Activated CD4-positive, alpha-beta T cell treated with anti-CD3 and anti-CD28 coated beads, Interleukin-2, amount 50 U/mL, for 4 hours (primary cell): Measurements from ENCODE around the gene GCH1.
"Not testable (repeated sequence)": the region's sequence is repeated elsewhere in the genome, so short reads cannot be mapped to it uniquely, and the experiment has no call there.

Source experiments
- DNase-seq, 2 experiments: peaks; one replicate each; pipeline ENCODE4 v3.0.0-alpha.2; 2020

The GCH1 gene

DNA sequence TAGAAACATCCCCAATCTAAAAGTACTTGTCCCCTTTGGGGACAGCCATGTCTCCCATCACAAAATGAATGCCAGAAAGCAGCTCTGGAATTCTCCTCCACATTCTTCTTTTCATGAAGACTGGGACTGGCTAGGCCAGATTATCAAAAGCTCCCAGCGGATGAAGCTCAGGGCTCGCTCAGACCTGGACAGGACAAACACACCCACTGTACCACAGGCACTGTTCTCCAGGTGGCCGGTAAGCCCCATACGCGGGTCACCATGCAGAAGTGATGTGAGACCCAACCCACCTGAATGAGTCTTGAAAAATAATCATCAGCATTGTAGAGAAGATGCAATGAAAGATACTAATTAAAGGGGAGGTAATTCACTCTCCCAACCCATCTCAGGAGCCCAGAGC lies 85.1 kb downstream of the GCH1 start:
- DNase-seq, result no peak

DNA sequence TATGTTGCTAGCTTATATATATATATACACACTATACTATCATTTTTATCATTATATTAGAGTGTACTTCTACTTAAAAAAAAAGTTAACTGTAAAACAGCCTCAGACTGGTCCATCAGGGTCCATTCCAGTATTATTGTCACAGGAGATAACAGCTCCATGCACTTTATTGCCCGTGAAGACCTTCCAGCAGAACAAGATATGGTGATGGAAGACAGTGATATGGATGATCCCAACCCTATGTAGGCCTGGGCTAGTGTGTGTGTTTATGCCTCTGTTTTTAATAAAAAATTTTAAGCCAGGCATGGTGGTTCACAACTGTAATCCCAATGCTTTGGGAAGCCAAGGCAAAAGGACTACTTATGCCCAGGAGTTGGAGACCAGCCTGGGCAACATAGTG lies 86.2 kb downstream of the GCH1 start:
- DNase-seq, result no peak

DNA sequence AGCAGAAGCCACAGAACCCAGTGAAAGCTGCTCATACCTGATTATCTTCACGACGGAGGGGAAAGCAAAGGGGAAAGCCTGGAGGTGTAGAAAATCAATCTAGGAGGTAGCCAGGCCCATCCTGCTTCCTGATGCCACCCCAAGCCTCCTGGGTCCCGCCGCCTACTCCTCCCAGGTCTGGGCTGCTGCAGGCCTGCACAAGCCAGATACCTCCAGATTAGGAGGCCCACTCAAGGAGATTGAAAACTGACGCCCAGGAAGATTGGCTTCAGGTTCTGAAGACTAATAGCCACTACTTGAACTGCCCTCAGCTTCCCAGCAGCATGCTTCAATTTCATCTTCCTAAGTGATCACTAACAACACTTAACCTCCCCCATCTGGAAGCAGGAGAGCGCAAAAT lies 87.1 kb downstream of the GCH1 start:
- DNase-seq, result no peak

DNA sequence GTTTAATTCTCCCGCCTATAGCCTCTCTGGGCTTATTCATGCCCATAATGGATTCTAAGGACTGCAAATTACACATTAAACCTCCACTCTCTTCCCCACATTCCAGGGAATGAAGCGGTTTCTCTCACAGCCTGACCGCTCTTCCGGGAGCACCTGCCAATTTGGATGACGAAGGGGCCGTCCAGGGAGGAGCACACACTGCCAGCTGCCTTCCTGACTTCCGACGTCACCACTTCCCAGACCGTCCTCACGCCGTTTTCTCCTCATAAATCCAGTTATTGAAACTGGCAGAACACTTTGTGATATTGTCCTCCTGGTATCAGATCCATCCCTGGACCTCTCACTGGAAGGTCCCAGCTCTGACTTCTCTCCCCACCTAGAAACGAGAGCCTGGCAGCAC lies 87.6 kb downstream of the GCH1 start:
- DNase-seq, result no peak

DNA sequence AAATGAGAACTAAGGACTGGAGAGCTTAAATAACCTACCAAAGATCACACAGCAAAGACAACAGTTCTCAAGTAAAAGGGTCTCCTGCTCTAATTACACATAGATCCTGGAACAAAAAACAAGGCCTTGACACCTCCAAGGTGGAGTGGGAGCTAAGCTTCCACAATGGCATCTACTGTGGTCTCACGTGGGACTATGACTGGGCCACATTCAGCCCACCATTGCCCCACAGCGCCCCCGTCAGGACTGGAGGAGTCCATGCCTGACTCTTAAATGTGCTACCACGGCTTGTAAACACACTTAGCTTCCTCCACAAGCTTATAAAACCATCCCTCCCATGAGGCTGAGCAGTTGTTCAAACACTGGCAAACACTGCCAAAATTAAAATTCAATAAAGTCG lies 88.5 kb downstream of the GCH1 start:
- DNase-seq, result no peak

DNA sequence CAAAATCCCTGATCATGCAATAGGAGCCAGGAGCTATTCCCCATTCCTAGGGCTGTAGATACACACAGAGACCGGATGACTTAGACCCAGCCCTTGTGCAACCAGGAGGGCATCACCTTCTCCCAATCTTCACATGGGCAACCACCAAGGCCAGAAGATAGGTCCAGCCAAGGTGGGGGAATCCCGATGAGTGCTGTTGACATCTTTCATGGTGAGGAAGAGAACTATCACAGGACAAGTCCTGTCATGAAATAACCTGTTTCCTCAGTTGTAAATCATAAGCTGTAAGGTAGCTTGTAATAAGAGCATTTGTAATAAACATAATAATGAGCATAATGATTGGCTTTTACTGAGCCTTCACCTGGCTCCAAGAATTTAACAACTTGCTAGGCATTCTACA lies 89.5 kb downstream of the GCH1 start:
- no peak for DNase-seq

DNA sequence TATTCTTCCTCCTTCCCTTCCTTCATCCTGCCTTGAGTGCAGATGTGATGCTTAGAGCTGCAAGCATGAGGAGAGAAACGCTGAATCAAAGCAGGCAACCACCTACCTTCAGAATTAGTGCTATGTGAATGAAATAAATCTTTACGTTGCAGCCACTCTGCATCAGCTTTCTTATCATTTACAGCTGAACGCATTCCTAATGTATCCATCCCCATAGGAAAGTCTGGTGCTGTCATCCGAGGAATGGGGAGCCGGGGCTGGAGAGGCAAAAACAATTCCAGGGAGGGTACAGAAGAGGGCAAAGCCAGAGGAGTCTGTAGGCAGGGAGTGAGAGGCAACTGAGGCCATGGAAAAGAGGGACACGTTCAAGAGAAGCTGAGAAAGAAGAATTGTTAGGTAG lies 90.0 kb downstream of the GCH1 start:
- DNase-seq, result no peak

DNA sequence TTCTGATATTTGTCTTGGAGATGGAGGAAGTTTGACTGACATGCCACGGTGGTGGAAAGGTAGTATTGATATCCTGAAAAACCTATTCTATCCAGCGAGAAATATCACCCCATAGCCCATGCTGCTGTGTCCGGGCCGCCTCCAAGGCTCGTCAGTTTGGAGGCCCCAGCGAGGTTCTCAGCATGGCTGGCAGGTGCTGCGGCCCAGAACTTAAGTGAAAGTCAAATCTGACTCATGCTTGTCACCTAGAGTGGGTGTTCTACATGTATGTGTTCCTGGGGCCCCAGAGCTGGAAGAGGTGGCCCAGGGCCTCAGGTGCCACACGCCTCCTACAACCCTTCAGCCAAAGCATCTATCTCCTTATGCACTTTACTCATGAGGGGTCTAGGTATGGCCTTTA lies 92.9 kb downstream of the GCH1 start:
- DNase-seq, result no peak

DNA sequence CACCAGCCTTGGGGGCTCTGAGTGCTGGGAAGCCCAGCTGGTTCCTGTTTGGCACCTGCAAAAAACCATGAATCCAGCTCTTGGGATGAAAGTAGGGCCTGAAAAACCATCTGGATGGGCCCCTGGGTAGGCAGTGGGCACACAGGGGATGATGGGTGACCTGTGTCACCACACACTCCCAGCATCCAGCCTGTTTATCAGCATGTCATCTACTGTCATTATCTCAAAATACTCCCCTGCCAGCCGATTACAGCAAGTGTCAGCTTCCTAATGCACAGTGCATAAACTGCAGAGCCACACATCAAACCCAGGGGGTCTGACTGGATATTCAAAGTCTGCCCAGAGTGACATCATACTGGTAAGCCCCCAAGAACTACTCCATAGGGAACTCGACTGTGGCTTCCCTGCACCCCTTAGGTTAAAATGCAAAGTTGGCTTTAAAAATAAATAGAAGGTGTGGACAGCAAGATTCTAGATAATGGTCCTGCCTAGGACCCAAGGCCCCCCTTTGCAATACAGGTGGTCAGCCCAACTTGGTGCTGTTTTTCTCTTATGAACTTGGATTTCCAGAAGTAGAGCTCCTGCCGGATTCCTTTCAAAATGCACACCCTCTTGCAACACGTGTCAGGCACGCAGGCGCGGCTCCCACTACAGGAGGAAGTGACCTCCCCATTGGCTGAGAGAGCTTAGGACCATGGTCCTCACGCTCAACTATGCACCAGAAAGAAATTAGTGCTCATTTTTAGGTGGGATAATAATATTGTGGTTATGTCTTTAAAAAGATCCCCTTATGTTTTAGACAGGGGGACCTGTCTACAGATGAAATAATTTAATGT lies 94.1 kb downstream of the GCH1 start:
- no peak for DNase-seq

DNA sequence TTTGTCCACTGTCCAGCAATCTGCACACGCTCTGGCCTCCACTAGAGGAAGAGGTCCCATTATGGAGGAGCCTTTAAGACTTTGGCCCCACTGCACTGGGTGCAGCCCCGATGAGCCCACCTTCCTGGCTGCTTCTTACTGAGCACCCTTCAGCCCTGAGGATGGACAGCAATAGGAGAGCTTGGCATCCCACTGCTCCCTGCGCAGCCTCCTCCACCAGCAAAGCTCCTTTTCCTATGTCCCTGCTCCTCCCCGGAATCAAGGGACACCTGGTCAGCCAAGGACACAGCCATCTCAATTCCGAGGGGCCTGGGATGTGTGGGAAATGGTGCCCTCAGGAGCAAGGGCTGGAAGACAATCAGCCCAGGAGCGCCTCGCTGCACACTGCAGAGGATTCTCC lies 94.7 kb downstream of the GCH1 start:
- DNase-seq, result no peak

DNA sequence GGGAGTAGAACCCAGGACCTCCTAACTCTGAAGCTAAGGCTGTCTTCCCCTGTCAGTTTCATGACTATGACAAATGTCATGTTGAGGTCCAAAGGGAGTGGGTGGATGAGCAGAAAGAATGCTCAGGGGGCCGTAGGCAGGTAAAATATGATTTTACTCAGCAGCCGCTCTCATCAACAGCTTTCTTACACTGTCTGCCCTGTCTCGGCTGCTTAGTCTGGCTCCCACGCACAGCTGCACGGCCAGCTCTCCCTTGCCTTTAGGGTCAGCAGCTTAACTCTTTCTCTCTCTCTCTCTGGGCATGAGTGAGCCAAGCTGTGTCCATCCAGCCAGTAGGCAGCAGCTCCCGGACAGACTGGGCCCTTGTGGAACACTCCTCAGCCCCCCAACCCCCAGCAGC lies 95.2 kb downstream of the GCH1 start:
- no peak for DNase-seq

DNA sequence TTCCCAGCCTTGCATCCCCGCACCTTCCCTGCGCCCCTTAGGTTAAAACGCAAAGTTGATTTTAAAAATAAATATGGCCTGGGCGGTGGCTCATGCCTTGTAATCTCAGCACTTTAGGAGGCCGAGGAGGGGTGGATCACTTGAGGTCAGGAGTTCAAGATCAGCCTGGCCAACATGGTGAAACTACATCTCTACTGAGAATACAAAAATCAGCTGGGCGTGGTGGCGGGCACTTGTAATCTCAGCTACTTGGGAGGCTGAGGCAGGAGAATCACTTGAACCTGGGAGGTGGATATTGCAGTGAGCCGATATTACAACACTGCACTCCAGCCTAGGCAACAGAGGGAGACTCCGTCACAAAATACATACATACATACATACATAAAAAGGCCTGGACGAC lies 96.0 kb downstream of the GCH1 start:
- no peak for DNase-seq

DNA sequence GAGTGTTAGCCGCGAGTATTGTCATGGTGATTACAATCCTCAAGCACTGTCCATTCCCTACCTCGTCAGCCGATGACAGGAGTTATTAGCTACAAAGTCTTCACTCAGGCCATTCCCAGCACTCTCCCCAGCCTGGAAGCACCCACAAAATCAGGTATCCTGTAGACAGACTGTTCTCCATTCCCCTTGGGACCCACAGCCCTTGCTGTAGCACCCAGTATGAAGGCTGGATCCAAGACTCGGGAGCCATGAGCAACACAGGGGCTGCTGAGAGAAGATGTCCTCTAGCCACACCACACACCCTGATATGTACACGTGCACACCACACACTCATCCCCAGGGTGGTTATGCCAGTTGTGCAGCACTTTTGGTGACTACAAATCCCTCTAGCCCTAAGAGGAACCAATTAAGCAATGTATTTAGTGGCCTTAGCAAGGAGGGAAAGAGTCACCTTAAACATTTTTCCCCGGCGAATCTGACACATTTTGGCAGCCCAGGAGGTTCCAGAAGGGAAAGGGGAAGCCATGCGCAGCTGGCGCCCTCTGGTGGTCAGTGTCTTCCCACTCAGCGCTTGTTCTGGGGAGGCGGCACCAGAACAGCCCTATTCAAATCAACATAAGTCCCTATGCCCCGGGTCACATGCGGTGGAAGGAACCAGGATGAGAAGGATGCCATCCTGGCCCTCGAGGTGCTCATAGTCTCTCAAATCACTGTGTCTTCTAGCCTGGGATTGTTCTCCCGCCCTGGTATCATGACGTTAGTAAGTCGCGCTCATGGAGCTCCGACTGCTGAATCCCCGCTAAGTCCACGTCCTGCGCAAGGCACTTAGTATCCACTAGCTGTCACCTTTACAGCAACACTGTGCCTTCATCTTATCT lies 96.9 kb downstream of the GCH1 start:
- DNase-seq, result peak; percentile 70 to 71

DNA sequence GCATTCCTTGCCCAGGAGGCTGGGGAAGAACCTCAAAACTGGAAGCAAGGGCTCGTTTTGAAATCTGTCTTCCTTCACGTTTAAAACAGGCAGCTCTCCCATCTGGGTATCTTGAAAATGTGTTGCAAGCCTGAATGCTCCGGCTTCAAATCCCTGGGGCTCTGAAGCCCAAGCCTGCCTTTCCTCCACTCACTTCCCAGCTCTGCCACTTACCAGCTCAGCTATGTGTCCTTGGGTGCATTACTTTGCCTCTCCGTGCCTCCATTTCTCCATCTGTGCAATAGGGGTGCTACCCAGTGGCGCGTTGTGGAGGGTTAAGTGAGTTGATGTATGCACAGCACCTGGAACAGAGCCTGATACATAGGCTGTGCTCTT lies 97.6 kb downstream of the GCH1 start:
- no peak for DNase-seq

DNA sequence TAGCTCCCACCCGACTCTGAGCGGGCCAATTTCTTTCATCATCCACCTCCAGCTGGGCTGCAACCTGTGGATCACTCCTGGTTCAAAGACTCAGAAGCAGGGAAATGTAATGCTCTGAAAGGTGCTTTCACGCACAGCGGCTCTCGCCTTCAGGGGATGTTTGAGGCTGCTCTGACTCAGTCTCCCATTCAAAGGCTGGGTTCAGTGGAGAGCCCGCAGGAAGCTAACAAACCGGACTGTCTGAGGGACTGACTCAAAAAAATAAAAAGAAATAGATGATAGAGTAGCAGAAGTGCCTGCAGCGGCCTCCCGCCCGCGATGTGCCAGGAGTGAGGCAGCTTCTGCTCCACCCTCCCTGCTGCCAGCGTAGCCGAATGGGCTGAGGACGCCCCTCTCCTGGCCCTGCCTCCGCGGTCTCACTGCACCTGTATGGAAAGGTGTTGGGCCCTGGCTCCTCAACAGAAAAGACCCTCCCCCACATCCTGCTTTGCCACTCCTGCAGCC lies 98.0 kb downstream of the GCH1 start:
- no peak for DNase-seq

DNA sequence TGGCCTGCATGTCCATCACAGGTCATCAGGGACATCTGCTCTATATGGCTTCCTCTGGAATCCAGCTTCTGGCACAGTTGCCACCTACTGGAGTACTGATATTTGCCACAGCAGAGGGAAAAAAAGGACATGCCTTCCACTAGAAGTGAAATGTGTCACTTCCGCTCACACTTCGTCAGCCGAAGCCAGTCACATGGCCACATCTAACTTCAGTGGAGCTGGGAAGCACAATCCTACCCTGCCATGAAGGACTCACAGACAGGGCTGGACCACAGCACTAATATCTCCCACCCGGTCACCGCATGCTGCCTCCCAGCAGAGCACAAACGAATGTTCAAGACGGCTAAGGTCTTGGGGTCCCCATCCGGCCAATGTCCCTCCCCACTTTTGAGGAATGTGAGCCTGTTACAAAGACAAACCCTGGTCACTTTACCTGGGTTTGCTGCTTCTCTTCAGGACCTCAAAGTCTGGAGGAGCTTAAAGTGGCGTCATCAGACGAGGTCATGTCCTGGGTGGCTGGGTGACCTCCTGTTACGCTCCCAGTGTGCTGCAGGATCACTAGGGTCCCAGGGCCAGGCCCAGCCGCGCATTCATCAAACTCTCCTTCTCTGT lies 98.6 kb downstream of the GCH1 start:
- no peak for DNase-seq

DNA sequence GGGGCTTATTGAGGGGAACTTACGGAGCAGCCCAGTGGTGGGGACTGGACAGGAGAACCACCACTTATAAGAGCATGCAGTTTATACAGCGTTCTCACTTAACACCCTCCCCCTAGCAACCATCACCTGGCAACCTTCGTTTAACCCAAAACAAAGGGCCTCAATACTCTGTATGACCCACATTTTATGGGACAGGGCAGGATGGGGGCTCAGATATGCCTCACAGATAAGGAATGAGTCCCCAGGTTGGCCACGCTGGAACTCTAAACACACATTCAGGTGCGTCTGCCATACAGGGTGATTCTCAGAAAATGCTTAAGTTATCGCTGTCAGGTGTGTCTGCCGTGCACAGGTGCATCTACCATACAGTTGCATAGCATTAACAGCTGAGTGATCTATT lies 99.2 kb downstream of the GCH1 start:
- DNase-seq, result no peak

DNA sequence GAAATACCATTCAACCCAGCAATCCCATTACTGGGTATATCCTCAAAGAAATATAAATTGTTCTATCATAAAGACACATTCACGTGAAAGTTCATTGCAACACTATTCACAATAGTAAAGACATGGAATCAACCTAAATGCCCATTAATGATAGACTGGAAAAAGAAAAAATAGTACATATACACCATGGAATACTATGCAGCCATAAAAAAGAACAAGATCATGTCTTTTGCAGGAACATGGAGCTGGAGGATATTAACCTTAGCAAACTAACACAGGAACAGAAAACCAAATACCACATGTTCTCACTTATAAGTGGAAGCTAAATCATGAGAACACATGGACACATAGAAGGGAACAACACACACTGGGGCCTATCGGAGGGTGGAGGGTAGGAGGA lies 101.1 kb downstream of the GCH1 start:
- DNase-seq, result not testable (repeated sequence)

DNA sequence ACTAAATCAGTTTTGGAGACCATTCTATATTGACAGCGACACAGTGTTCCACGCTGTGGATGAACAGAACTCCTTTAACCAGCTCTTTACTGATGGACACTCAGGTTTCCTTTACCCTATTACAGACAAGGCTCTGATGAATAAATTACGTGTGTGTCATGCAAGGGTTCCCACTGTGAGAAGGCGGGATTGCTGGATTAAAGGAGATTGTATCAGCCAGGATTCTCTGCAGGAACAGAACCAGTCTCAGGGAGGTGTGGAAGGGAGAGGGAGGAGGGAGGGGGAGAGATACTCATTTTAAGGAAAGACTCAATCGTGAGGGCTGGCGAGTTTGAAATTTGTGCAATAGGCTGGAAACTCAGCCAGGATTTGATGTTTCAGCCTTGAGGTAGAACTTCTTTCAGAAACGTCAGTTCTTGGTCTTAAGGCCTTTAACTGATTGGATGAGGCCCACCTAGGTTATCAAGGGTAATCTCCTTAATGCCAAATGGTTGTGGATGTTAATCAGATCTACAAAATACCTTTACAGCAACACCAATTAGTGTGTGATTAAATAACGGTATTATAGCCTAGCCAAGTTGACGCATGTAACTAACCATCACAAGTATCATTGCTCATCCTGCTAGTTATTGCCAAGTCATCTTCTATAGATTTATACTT lies 104.0 kb downstream of the GCH1 start:
- DNase-seq, result no peak

DNA sequence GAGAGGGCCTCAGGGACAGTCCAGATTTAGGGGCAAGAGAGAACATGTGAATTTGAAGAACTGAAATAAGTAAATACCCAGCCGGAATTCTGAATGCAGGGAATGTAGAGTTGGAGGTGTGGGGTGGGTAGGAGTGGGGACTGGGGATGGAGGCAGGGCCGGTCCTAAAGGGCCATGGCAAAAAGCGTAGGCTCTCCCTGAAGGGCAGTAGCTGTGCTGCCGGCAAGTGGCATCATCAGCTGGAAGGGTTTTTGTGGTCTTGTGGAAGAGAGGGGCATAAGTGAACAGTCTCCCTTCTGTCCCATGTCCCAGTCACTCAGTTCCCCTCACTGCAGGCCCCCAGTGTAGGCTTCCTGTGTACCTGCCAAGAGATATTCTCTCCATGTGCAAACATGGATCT lies 104.6 kb downstream of the GCH1 start:
- DNase-seq, result no peak

DNA sequence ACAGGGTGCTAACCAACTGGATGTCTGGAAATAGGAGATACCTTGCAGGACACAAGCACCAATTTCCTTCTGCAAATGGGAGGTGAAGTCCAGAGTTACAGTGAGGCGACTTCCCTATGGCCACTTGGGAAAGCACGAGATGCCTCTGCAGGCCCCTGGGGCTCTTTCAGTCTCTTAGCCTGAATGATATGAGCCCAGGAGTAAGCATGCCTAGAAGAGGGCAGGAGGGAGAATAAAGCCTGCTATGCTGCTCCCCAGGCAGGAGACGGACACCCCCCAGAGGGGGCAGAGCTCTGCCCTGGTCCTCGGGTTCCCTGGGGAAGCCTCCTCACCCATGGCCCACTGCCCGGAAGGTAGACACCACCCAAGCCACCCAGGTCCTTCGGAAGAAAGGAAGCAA lies 105.1 kb downstream of the GCH1 start:
- no peak for DNase-seq

DNA sequence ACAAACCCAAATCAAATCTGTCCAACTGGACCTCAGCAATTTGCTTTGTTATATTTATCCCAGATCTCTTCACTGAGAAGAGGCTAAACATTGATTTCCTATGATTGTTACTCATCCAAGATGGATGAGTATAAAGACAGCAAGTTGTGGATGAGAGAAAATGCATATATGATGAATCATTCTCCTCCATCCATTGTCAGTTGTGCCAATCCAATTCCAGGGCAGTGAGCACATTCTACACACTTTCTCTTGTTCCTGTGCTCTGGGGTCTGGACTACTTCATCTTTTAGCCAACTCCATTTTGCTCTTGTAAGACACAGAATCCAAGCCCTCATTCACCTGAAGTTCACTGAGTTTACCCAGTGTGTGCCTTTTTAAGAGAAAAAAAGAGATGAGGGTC lies 105.7 kb downstream of the GCH1 start:
- DNase-seq, result no peak

DNA sequence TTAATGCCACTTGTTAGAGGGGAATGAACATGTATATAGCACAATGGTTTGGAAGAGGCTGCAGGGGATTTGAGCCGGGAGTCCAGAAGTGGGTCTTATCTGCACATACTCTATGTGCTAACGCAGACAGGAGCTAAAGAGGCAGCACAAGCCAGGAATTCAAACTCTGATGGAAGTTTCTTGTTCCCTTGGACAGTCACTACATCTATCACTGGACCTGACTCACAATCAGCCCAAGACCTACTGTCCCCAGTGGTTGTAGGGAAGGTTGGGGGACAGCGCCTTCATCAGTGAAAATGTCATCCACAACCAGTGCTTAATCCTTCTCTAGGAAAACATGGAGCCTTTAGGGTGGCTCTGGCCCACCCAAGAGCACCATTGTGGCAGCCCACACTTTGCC lies 107.8 kb downstream of the GCH1 start:
- no peak for DNase-seq
